DMS53 treated with DMSO at 0.1 percent for 48 hours (cell line): Measurements from ENCODE around the gene DTX3.

Source experiments
- DNase-seq: peaks from one replicate; lab custom pipeline; 2025; ENCODE audit not compliant: unreplicated experiment; lab: John Stamatoyannopoulos, UW

DTX3 gene

DNA sequence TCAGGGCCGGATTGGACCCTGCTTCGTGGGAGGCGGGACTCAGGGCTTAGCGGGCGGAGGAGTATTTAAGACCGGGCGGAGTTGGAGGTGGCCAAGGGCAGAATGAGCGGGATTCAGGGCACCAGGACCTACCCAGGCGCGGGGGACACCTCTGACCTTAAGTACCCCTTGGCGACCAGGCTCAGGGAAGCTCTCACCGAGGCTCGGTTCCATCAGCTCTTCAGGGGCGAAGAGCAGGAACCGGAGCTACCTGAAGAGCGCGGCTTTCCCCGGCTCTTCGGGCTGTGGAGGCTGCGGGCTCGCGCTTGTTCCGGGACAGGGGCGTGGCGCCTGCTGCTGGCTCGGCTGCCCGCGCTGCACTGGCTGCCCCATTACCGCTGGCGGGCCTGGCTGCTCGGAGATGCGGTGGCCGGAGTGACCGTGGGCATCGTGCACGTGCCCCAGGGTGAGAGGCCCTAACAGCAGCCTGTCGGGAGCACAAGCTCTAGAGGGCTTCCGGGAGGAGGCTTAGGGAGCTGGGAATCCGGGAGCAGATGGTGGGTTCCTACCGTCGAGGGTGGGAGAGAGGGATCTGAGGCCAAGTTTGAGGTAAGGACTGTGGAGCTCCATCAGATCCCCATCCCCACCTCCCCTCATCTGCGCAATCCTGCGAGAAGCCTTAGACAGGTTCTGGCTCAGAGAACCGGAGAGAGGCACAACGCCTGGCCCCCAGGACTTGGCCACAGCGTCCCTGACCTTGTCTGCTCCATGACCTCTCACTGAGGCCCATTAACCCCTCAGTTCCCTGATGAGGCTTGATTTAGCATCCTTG, 15.0 kb downstream of the DTX3 start:
- DNase-seq, result no peak

DNA sequence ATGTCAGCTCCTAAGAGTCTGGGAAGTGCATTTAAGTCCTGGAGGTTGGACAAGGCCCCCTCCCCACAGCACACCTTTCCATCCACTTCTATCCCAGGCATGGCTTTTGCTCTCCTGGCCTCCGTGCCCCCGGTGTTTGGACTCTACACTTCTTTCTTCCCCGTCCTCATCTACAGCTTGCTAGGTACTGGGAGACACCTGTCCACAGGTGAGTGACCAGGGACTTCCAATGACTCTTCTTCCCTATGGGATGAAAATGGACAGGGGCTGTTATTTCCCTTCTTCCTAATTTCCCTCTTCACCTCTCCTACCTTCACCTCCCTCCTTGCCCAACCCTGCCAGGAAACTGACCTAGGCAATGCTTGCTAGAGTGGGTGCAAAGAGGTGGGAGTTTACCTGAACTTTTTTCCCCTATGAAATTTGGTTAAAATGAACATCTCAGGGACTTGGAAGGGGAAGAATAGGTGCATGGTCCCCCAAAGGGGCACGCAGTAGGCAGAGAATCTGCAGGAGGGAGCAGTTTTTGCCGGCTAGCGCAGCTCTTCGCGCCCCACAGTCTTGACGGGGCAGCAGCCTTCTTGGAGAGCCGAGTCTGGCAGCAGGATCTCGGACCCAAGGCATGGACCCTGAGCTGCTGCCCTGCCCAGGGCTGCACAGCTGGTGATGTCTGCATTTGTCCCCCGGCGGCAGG, 15.8 kb downstream of the DTX3 start:
- no peak for DNase-seq

DNA sequence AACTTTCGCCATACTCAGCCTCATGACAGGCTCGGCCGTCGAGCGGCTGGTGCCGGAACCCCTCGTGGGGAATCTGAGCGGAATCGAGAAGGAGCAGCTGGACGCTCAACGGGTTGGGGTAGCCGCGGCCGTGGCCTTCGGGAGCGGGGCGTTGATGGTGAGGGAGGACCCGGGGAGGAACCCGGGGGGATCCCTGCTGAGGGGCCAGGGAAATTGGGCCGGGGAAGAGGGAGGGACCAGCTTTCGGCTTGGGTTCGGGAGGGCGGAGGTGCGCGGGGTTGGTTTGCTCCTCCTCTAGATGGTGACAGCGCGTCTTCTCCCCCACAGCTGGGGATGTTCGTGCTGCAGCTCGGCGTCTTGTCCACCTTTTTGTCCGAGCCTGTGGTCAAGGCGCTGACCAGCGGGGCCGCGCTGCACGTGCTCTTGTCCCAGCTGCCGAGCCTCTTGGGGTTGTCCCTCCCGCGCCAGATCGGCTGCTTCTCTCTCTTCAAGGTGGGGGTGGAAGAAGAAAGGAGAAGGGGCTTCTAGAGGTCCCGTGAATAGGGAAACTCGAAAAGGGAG, 16.4 kb downstream of the DTX3 start:
- no peak for DNase-seq

DNA sequence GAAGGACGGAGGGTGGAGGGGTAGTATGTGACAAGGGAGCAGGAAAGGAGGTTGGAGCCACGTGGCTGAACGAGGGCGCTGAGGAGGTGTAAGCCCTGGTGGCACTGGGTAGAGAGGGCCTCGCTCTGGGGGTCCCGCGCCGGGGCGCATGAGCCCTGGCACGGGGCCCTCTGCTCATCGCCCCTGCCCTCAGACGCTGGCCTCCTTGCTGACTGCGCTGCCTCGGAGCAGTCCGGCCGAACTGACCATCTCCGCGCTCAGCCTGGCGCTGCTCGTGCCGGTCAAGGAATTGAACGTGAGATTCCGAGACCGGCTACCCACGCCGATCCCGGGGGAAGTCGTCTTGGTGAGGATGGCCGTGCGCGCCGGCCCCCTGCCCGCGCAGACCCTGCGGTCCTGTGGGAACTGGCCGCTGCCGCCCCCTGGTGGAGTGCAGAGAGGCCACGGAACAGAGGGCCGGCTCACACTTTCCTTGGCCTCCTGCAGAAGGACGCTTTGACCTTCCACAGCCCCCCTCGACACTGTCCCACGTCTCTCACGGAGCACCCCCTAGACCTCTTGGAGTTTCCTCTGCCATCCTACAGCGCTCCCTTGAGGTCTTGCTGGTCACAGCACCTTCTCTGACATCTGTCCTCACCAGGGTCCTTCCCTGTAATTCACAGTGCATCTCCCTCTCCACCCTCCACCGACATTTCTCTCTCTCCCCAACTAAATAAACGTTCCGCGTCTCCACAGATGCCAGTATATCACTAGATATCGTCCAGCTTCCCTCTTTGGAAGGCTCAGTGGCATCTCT, 17.1 kb downstream of the DTX3 start:
- no peak for DNase-seq

DNA sequence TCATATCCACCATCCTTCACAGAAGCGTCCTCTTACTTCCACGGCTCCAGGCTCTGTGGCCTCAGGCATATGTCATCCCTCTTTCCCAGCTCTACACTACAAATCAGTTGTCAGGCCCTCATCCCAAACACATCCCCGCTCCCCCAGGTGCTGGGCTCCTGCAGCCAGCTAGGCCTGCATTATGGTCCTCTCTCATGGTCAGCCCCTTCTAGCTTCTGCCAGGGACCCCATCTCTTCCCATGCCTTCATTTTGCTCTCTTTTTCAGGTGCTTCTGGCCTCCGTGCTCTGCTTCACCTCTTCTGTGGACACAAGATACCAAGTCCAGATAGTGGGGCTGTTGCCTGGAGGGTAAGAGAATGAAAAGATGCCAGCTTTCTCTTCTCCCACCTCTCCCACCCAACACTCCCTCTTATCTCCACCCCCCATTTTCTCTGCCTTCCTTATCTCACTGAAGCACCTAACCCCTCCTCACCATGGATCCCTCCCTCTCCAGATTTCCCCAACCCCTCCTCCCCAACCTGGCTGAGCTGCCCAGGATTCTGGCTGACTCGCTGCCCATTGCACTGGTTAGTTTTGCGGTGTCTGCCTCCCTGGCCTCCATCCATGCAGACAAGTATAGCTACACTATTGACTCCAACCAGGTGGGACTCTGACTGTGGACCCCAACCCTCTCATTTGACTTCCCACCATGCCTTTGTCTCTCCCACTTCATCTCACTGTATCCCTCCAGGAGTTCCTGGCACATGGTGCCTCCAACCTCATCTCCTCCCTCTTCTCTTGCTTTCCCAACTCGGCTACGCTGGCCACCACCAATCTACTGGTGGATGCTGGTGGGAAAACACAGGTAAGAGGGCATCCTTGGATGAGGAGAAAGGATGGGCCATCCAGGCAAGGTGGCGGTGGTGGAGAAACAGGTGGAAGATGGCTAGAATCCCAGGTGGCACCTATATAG, 17.9 kb downstream of the DTX3 start:
- DNase-seq, result no peak

DNA sequence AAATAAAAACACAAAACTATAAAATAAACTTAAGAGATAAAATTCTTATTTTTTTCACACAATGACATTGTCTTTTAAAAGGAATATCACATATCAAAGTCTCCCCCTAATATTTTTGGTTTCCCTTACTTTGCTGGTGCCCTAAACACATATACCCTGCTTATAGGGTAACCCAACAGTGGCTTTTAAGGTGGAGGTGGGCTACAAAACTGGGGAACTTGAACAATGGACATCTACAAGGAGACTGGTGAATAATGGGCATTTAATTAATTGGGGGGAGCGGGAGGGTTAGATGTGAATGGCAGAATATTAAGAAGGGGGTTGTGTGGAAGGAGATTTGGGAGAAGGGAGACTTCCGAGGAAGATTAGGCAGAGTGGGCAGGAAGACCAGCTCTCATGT, 18.8 kb downstream of the DTX3 start:
- DNase-seq, result no peak

DNA sequence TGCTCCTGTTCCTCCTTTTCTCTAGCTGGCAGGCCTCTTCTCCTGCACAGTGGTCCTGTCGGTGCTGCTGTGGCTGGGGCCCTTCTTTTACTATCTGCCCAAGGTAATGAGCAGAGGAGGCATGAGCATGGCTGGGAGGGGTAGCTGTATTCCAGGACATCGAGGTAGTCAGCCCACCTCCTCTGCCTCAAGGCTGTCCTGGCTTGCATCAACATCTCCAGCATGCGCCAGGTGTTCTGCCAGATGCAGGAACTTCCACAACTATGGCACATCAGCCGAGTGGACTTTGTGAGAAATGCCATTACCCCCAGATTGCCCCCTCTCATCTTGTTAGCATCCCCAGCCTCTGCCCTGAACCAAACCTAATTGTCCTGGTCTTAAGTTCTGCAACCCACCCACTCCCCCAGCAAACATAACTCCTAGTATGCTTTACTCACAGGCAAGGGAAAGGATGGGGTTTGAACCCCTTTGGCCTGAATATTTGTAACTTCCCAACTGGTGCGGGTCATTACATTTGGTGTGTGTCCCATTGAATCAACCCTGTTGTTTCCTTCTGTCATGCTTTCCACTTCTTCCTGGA, 19.3 kb downstream of the DTX3 start:
- DNase-seq, result no peak

DNA sequence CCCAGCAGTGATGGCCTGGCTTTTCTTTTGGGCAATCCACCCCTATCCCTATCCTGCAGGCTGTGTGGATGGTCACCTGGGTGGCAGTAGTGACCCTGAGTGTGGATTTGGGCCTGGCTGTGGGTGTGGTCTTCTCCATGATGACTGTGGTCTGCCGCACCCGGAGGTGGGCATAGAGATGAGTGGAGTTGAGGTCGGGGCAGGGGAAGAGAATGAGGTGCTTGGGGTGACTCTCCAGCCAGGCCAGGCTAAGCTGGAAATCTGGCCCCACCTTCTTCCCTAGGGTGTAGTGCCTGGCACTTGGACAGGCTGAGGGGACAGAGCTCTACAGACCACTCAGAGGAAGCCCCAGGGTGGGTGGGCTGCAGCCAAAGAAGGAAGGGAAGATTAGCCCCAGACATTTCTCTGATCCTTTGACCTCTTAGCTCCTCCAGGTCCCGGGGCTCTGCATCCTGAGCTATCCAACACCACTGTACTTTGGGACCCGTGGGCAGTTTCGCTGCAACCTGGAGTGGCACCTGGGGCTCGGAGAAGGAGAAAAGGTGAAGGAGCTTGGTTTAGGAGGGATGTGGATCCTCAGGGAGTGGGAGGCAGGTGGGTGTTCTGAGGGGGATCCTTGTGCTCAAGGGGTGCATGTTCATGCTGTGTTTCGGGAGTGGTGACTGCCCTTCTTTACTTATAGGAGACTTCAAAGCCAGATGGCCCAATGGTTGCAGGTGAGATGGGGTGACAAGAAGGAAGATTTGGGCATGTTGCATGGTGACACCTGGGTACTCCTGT, 20.0 kb downstream of the DTX3 start:
- DNase-seq, result no peak

DNA sequence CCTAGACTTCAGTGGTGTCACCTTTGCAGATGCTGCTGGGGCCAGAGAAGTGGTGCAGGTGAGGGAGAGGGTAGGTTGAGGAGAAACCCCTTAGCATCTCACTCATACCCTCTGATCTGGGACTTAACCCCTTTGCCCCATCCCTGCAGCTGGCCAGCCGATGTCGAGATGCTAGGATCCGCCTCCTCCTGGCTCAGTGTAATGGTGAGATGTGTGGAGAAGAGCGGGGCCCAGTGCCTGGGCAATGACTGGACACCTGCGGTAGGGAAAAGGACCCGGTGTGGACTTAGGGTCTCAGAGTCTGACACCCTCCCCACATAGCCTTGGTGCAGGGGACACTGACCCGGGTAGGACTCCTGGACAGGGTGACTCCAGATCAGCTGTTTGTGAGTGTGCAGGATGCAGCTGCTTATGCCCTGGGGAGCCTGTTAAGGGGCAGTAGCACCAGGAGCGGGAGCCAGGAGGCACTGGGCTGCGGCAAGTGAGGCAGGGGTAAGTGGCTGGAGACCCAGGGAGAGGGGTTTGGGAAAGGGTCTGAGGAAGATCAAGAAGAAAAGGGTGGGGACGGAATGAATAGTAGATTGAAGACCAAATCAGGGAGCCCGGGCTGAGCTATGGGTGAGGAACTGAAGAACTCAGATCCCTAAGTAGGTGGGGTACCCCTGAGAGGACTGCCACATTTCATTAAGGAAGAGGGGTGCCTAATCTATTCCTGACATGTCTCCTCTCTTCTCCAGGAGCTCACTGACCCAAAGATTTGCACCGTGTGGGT, 20.8 kb downstream of the DTX3 start:
- DNase-seq, result no peak

DNA sequence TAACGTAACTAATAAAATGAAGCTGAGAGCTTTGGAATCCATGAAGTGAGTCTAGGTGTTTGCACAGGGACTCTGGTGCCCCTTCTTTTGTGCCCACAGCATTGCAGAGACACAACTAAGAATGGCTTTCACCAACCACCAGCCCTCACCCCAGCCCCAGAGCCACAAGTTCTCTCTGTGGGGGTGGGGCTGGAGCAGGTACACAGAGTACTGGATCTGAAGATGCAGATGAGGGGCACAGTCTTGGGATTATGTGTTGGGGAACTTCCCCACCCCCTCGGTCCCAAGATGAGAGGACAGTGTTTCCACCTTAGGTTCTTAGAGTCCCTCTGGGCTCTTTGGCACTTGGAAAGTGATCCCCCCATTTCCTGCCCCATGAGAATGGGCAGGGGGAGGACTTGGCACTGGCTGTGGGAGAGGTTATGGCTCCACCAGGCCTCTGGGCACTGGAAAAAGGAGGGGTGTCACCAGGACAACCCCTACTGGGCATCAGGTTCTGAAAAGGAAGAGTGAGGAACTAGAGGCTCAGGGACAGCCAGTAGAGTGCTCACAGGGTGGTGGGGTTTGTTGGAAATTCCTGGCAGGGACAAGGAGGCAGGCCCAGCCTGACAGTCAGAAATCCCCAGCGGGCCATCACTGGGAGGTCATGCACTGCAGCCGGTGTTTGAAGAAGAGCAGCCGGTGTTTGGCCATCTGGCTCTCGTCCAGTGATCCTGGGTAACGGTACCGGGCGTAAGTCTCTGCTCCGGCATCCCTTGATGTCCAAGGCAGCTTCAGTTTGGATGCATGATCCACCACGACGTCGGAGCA, 21.7 kb downstream of the DTX3 start:
- DNase-seq, result no peak

DNA sequence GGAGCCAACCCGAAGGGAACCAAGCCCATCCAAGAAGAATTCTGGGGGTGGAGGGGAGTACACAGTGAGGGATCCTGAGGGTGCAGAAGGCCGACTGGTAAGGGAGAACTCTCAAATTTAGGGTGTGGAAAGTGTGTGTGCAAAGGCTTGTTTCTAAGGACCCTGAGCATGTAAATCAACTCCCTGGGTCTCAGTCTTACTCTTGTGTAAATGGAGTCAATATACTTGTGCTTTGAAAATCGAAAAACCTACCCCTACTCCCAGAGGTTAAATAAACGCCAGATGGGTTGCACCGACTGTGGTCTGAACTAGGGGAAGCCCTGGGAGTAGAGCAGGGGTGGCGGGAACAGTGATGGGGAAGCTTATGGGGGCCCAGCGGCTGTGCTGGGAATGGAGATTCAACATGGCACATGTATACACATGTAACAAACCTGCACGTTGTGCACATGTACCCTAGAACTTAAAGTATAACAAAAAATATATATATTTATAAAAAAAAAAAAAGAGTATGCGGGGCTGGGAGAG, 22.4 kb downstream of the DTX3 start:
- DNase-seq, result no peak

DNA sequence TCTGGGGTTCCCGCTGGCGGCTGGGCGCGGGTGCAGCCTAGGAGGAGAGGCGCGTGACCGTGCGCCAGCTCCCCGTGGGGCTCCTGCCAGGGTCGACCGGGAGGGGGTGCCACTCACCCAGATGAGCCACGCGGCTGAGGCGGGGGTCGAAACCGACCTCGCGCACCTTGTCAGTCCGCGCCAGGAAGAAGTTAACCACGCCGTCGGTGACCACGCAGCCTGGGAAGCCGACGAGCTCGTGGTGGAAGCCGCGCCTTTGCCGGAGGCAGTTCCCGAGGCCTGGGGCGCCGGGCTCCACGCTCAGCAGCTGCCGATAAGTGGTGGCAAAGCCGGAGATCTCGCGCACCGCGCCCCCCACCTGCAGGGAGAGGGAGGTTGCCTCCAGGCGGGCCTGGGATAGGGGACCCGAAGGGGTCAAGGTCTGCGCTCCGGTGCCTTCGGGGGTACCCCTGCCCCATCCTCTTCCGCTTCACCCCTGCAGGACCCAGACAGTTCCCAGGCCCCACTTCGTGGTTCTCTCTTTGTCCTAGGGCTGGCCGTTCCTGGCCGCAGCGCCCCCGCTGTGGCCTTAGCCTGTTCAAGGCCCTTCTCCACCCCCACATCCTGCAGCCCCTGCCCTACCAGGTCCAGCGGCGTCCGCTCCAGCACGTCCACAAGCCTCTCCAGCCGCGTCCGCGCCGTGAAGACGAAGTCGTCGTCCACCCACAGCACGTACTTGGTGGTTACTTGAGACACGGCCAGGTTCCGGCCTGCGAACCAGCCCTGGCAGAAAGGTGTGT, 23.1 kb downstream of the DTX3 start:
- DNase-seq, result no peak

DNA sequence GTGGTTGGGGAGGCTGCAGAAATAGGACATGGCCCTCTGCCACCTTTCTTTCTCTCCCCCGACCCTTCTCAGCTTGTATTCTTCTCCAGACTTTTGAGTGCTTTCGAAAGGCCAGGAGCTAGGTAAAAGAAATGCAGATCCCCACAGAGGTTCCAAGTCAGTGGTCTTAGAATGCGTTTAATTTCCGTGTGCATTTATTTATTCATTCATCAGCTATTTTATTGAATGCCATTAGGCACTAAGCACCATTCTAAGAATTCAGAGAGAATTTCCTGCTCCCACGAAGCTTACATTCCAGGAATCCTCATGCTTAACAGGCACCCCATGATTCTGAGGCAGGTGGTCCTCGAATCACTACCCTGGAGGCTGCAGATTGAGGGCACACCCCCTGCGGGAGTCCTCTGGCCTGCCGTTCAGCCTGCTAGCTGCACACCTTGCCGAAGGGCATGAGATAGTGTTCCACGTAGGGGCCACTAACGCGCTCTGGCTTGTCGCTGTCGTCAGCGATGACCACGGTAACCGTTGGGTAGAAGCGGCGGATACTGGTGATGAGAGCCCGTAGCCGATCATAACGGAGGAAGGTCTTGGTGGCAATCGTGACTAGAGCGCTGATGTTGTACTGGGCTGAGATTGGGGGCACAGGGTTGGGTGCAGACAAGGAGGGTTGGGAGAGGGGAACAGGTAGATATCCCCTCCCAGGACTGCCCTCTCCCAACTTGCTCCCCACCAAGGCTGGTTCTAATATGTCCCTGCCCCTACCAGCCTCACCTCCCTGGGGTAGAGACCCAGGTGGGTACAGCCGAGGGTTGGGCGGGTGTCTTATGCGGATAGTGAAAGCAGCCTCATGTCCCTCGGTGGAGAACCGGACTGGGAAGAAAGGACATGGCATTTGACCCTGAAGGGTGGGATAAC, 23.9 kb downstream of the DTX3 start:
- DNase-seq, result no peak

DNA sequence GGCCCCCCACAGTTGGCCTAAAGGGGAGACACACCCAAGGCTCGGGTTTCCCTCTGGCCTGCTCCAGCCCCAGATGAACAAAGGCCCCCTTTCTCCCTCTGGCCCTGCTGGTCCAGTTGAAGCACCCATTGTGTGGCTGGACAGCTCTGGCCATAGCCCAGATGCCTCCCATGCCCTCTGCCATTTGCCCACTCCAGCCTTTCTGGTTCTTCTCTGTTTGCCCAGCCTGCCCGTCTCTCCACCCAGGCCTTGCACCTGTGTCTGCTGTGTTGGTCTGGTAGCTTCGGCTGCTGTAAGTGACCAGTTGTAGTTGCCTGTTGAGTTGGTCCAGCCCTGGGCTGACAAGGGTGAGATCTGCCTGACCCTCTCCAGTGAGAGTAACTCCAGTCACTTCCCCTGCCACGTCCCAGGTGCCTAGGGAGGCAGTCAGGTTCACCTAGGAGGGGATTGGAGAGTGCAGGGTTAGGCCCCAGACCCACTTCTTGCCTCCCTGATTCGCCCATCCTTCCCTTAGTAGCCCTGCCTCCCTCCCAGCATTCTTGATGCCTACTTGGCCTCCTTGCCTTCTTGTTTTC, 25.4 kb downstream of the DTX3 start:
- DNase-seq, result no peak

DNA sequence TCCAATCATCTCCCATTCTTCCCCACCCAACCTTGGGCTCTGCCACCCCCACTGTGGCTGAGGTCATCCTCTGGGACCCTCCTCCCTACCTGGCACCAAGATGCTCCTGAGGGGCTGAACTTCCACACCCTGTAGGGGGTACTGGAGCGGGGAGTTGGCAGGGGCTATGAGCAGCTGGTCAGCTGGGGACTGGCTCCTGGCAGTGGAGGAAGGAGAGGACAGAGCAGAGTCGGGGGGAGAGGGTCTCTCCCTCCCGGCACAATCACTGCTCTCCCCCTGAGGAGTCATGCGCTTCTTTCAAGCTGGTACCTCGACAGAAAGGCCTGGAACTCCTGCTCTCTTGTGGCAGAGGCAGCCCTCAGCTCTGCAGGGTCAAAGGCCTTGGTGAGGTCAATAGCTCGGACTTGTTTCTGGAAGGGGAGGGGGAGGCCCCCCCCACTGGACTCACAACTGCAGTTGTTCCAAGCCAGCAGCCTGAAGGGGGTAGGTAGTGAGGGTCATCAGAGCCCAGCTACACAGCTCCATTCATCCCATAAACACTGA, 26.3 kb downstream of the DTX3 start:
- DNase-seq, result no peak
